Adrenal gland (tissue), 12 donors: Measurements from ENCODE around the gene ODR4. TPM values are rescaled to one million over a fixed set of nuclear protein-coding genes. Genes with fewer than 3 reads are reported as not detected.
"Not testable (repeated sequence)": the region's sequence is repeated elsewhere in the genome, so short reads cannot be mapped to it uniquely, and the experiment has no call there.

Experiments
- DNase-seq, 7 donors: peaks; one replicate each; pipeline ENCODE4 v3.0.0-alpha.2; 2019 to 2020
- H3K27ac ChIP-seq, 5 donors: fragments of 200-600 bp; sonication (generic) in 4 of 5; 1 replicate in 3 of 5; 2 replicates in 2 of 5; pipeline versions ENCODE4 v1.5.1 to v1.8.0; 2016 to 2020; ENCODE audit warnings: mild to moderate bottlenecking in 1 of 5
- H3K27me3 ChIP-seq: fragments of 200-600 bp; 2 replicates; pipeline ENCODE4 v1.8.0; 2021
- H3K36me3 ChIP-seq, 2 donors: fragments of 200-600 bp; replicated peaks in 1 of 2; 1 replicate in 1 of 2; 2 replicates in 1 of 2; pipeline versions ENCODE4 v1.5.1 to v1.8.0; 2018 to 2022
- H3K4me1 ChIP-seq, 2 donors: fragments of 200-600 bp; replicated peaks in 1 of 2; 1 replicate in 1 of 2; 2 replicates in 1 of 2; pipeline versions ENCODE4 v1.5.1 to v1.8.0; 2018 to 2021
- H3K4me3 ChIP-seq, 4 donors: fragments of 200-600 bp; sonication (generic) in 3 of 4; one replicate each; pipeline ENCODE4 v1.5.1; 2016 to 2018
- H3K9me3 ChIP-seq, 3 donors: fragments of 200-600 bp; sonication (generic) in 1 of 3; replicated peaks in 1 of 3; 1 replicate in 2 of 3; 2 replicates in 1 of 3; pipeline versions ENCODE4 v1.5.1 to v1.8.0; 2016 to 2021
- CTCF ChIP-seq, 6 experiments: fragments of 450-650 bp in 4 of 6; fragments of 200-600 bp in 2 of 6; sonication (generic) in 1 of 6; IDR thresholded peaks; 1 replicate in 5 of 6; 2 replicates in 1 of 6; pipeline versions ENCODE4 v1.5.1 to v1.8.0; 2016 to 2021; ENCODE audit warnings: antibody characterized with exemption in 6 of 6, mild to moderate bottlenecking in 2 of 6, moderate library complexity in 1 of 6
- POLR2A ChIP-seq, 2 donors: fragments of 450-650 bp; IDR thresholded peaks; one replicate each; pipeline ENCODE4 v1.6.1; 2017; ENCODE audit warnings: antibody characterized with exemption in 2 of 2, mild to moderate bottlenecking in 2 of 2, moderate library complexity in 1 of 2
- WGBS, 4 donors: extraction: QIAGEN DNeasy Blood & Tissue Kit in 2 of 4; methylation state at CpG; one replicate each; pipeline versions ENCODE4 v1.1.5 to v1.1.7; 2013 to 2017; 5-methylcytosine and 5-hydroxymethylcytosine counted together
- intact Hi-C, 2 donors: fragments of 100-400 bp; cut with DNase I; formaldehyde crosslinking; loops; one replicate each; pipeline versions ENCODE4 v1.14.1 to v1.15.0; 2022 to 2023
- polyA plus RNA-seq, 3 donors: library from polyadenylated mRNA; stranded (reverse); fragments of 200-250 nt in 2 of 3; fragments of 350-450 nt in 1 of 3; fragmentation: Illumina TruSeq in 1 of 3; extraction: RNeasy Lipid Tissue Mini Kit (QIAGEN cat#74804) in 1 of 3; gene quantifications; one replicate each; pipeline ENCODE4 v1.2.3, GENCODE V29; 2013 to 2014
- total RNA-seq, 9 donors: library from RNA; depleted of rRNA in 4 of 9; stranded (reverse); fragments of >200 nt in 4 of 9; fragments of 120-200 nt in 1 of 9; fragmentation: NEBNext Ultra II Directional in 1 of 9; extraction: Animal tissue kit (Norgen Biotek cat#: 25700) in 1 of 9; gene quantifications; one replicate each; pipeline versions ENCODE4 v1.1.0 to v1.2.4, GENCODE V29; 2013 to 2023
- donor health status: healthy with polysubstance abuse.
- donor health status: Bipolar disorder and iron deficiency.
- donor health status: DM: yes; HTN: yes; CAD: no.
- donor health status: DM: no; HTN: no; CAD: no.
- donor health status: DM: no; HTN: no; CAD: no.
- donor health status: DM: yes; HTN: yes; CAD: no.

Gene ODR4
- total and polyA plus RNA-seq, 12 donors: 15.6 to 46.3 (median 24.0) TPM

GRCh38 chr1:186446152-186446551 is 70.5 kb downstream of the ODR4 start:
- 86 to 91% (median 88%) methylated on average over 4 of the region's 4 CpGs for WGBS, 4 donors
- Histone ChIP-seq H3K27me3 (no peaks in the 10 kb centered on the region), H3K27ac (no peak overlapping the region), H3K4me1 (no peaks in the 10 kb centered on the region), H3K36me3 (no peaks in the 10 kb centered on the region), H3K4me3 (no peak overlapping the region), H3K9me3 (no peaks in the 10 kb centered on the region)
- DNase-seq: no peak
- TF ChIP-seq POLR2A (IDR thresholded peaks at IDR 0.05): no peak
- no peak for TF ChIP-seq CTCF (IDR thresholded peaks at IDR 0.05)
- intact Hi-C loops: no loop called here

GRCh38 chr1:186454981-186455380 is 79.3 kb downstream of the ODR4 start:
- DNase-seq: no peak
- no peak overlapping the region for H3K4me3 ChIP-seq
- no peaks in the 10 kb centered on the region for H3K27me3 ChIP-seq
- H3K27ac ChIP-seq: no peak overlapping the region
- H3K9me3 ChIP-seq: no peaks in the 10 kb centered on the region
- no peaks in the 10 kb centered on the region for H3K4me1 ChIP-seq
- TF ChIP-seq POLR2A (IDR thresholded peaks at IDR 0.05) (no peak), CTCF (IDR thresholded peaks at IDR 0.05) (no peak)
- 64 to 67% (median 65%) methylated on average over 3 of the region's 3 CpGs for WGBS, 4 donors
- intact Hi-C loops: no loop called here
- H3K36me3 ChIP-seq: no peaks in the 10 kb centered on the region

GRCh38 chr1:186456729-186457255 is 81.2 kb downstream of the ODR4 start:
- H3K4me3 ChIP-seq: no peak overlapping the region
- H3K27ac ChIP-seq: no peak overlapping the region
- TF ChIP-seq CTCF (IDR thresholded peaks at IDR 0.05) (no peak), POLR2A (IDR thresholded peaks at IDR 0.05) (no peak)
- H3K9me3 ChIP-seq: no peaks in the 10 kb centered on the region
- intact Hi-C loops: no loop called here
- H3K36me3 ChIP-seq: no peaks in the 10 kb centered on the region
- DNase-seq: no peak
- no peaks in the 10 kb centered on the region for H3K4me1 ChIP-seq
- WGBS, 4 donors: 57 to 64% (median 59%) methylated on average over 3 of the region's 3 CpGs
- H3K27me3 ChIP-seq: no peaks in the 10 kb centered on the region

GRCh38 chr1:186459161-186459560 is 83.5 kb downstream of the ODR4 start:
- H3K27ac ChIP-seq, intact Hi-C loops, H3K27me3 ChIP-seq, H3K4me1 ChIP-seq, H3K4me3 ChIP-seq, H3K36me3 ChIP-seq, H3K9me3 ChIP-seq, DNase-seq: not testable (repeated sequence)
- WGBS, 4 donors: 91 to 98% (median 96%) methylated on average over 14 of the region's 14 CpGs

GRCh38 chr1:186461014-186461413 is 85.4 kb downstream of the ODR4 start, which contains the start of gene PDC:
TSS of gene PDC (minus strand) at chr1:186461114. CDS start at chr1:186449459, 11,655 bp downstream.
- no peaks in the 10 kb centered on the region for H3K27me3 ChIP-seq
- intact Hi-C loops: no loop called here
- WGBS, 4 donors: 83 to 87% (median 85%) methylated on average over 2 of the region's 2 CpGs
- H3K36me3 ChIP-seq: no peaks in the 10 kb centered on the region
- DNase-seq: no peak
- no peaks in the 10 kb centered on the region for H3K4me1 ChIP-seq
- TF ChIP-seq POLR2A (IDR thresholded peaks at IDR 0.05): no peak
- TF ChIP-seq CTCF (IDR thresholded peaks at IDR 0.05): no peak
- H3K27ac ChIP-seq: no peak within 1 kb of the TSS
- no peaks in the 10 kb centered on the region for H3K9me3 ChIP-seq
- no peak within 1 kb of the TSS for H3K4me3 ChIP-seq
